ENCODE data around the gene NAA20.

The NAA20 gene

GRCh38 chr20:20038586-20038985 is 21.4 kb downstream of the NAA20 start:
- H3K9me3 ChIP-seq (ENCODE audit: control insufficient read depth, low read length) = no peaks in the 10 kb centered on the region
- no peak overlapping the region for H3K27ac ChIP-seq
- H3K79me2 ChIP-seq = no peaks in the 10 kb centered on the region
- TF ChIP-seq CTCF (IDR thresholded peaks at IDR 0.05) = no peak
- H3K36me3 ChIP-seq (ENCODE audit: control insufficient read depth, insufficient read depth, low read length) = no peaks in the 10 kb centered on the region
- no peak overlapping the region for H3K4me3 ChIP-seq (ENCODE audit: low read depth, low read length)
- H2AFZ ChIP-seq = no peak overlapping the region
- no peaks in the 10 kb centered on the region for H3K27me3 ChIP-seq (ENCODE audit: control insufficient read depth, insufficient read depth, low read length)
- no peak overlapping the region for H3K4me2 ChIP-seq (ENCODE audit: low read length)
- peaks cover 8% of the 10 kb centered on the region for H3K4me1 ChIP-seq
- H3K9ac ChIP-seq = no peak overlapping the region

- H2AFZ ChIP-seq = no peak overlapping the region
- H3K27me3 ChIP-seq (ENCODE audit: control insufficient read depth, insufficient read depth, low read length) = no peaks in the 10 kb centered on the region
- no peak overlapping the region for H3K4me3 ChIP-seq (ENCODE audit: low read depth, low read length)
- no peak overlapping the region for H3K9ac ChIP-seq
- H3K36me3 ChIP-seq (ENCODE audit: control insufficient read depth, insufficient read depth, low read length) = no peaks in the 10 kb centered on the region
- no peak overlapping the region for H3K27ac ChIP-seq
- no peaks in the 10 kb centered on the region for H3K79me2 ChIP-seq
- peaks cover 3% of the 10 kb centered on the region for H3K4me1 ChIP-seq
- H3K4me2 ChIP-seq (ENCODE audit: low read length) = no peak overlapping the region
- TF ChIP-seq CTCF (IDR thresholded peaks at IDR 0.05) = no peak
- no peaks in the 10 kb centered on the region for H3K9me3 ChIP-seq (ENCODE audit: control insufficient read depth, low read length)
Measured at GRCh38 chr20:20039752-20040387, 22.7 kb downstream of the NAA20 start.

- TF ChIP-seq CTCF (IDR thresholded peaks at IDR 0.05) = no peak
- Histone ChIP-seq H3K4me1 (peaks cover 5% of the 10 kb centered on the region), H3K79me2 (peaks cover 5% of the 10 kb centered on the region), H2AFZ (peak overlapping the region; percentile 95), H3K27me3 (ENCODE audit: control insufficient read depth, insufficient read depth, low read length) (no peaks in the 10 kb centered on the region), H3K9ac (peak overlapping the region; percentile 68), H3K27ac (peak overlapping the region; percentile 80), H3K36me3 (ENCODE audit: control insufficient read depth, insufficient read depth, low read length) (no peaks in the 10 kb centered on the region), H3K4me3 (ENCODE audit: low read depth, low read length) (peak overlapping the region; percentile 84), H3K4me2 (ENCODE audit: low read length) (peak overlapping the region; percentile 59), H3K9me3 (ENCODE audit: control insufficient read depth, low read length) (no peaks in the 10 kb centered on the region)
Measured at GRCh38 chr20:20051767-20052073, 34.6 kb downstream of the NAA20 start.

GRCh38 chr20:20052074-20052970 is 35.2 kb downstream of the NAA20 start, which contains the start of the genes CFAP61 and CRNKL1:
Gene CFAP61, plus strand, starts transcription at chr20:20052532. Its CDS starts 4,122 bp downstream, at chr20:20056654.
Gene CRNKL1, minus strand, starts transcription at chr20:20052466. Its CDS starts 124 bp downstream, at chr20:20052342.
- H3K9ac ChIP-seq = peak within 1 kb of the TSS; percentile 68
- no peak for TF ChIP-seq CTCF (IDR thresholded peaks at IDR 0.05)
- H3K9me3 ChIP-seq (ENCODE audit: control insufficient read depth, low read length) = no peaks in the 10 kb centered on the region
- peak within 1 kb of the TSS; percentile 80 for H3K27ac ChIP-seq
- peaks cover 5% of the 10 kb centered on the region for H3K79me2 ChIP-seq
- H3K4me2 ChIP-seq (ENCODE audit: low read length) = peak within 1 kb of the TSS; percentile 59
- peak within 1 kb of the TSS; percentile 84 for H3K4me3 ChIP-seq (ENCODE audit: low read depth, low read length)
- peak within 1 kb of the TSS; percentile 95 for H2AFZ ChIP-seq
- H3K4me1 ChIP-seq = peaks cover 5% of the 10 kb centered on the region
- no peaks in the 10 kb centered on the region for H3K27me3 ChIP-seq (ENCODE audit: control insufficient read depth, insufficient read depth, low read length)
- no peaks in the 10 kb centered on the region for H3K36me3 ChIP-seq (ENCODE audit: control insufficient read depth, insufficient read depth, low read length)
